Hepatocyte (in vitro differentiated cells): Measurements from ENCODE around the gene ANAPC1. TPM values are rescaled to one million over a fixed set of nuclear protein-coding genes. Genes with fewer than 3 reads are reported as not detected.
"Not testable (repeated sequence)": the region's sequence is repeated elsewhere in the genome, so short reads cannot be mapped to it uniquely, and the experiment has no call there.

Experiments
- DNase-seq: peaks from one replicate; pipeline ENCODE4 v3.0.0-alpha.2; 2016; ENCODE audit warnings: low spot score
- H2AFZ ChIP-seq: fragments of 200-600 bp; sonication (generic); 2 replicates; pipeline ENCODE4 v1.6.0; 2016; ENCODE audit warnings: antibody characterized with exemption, mild to moderate bottlenecking
- H3K27ac ChIP-seq: fragments of 200-600 bp; sonication (generic); 2 replicates; pipeline ENCODE4 v1.5.1; 2016; ENCODE audit warnings: mild to moderate bottlenecking
- H3K27me3 ChIP-seq: fragments of 200-600 bp; sonication (generic); 2 replicates; pipeline ENCODE4 v1.6.1; 2016
- H3K36me3 ChIP-seq: fragments of 200-600 bp; sonication (generic); replicated peaks from 2 replicates; pipeline ENCODE4 v1.5.1; 2016; ENCODE audit warnings: low read depth; ENCODE audit not compliant: insufficient read depth
- H3K4me1 ChIP-seq: fragments of 200-600 bp; sonication (generic); 2 replicates; pipeline ENCODE4 v1.5.1; 2016; ENCODE audit warnings: mild to moderate bottlenecking, moderate library complexity; ENCODE audit not compliant: insufficient read depth
- H3K4me2 ChIP-seq: fragments of 200-600 bp; sonication (generic); 2 replicates; pipeline ENCODE4 v1.6.0; 2016
- H3K4me3 ChIP-seq: fragments of 200-600 bp; sonication (generic); 2 replicates; pipeline ENCODE4 v1.5.1; 2016; ENCODE audit warnings: mild to moderate bottlenecking
- H3K79me2 ChIP-seq: fragments of 200-600 bp; sonication (generic); 2 replicates; pipeline ENCODE4 v1.6.0; 2017; ENCODE audit warnings: mild to moderate bottlenecking
- H3K9me2 ChIP-seq: fragments of 200-600 bp; sonication (generic); replicated peaks from 2 replicates; pipeline ENCODE4 v1.6.0; 2017; ENCODE audit warnings: mild to moderate bottlenecking; ENCODE audit not compliant: insufficient read depth
- H3K9me3 ChIP-seq: fragments of 200-600 bp; sonication (generic); 2 replicates; pipeline ENCODE4 v1.5.1; 2016; ENCODE audit warnings: low read depth, mild to moderate bottlenecking
- H4K20me1 ChIP-seq: fragments of 200-600 bp; sonication (generic); 2 replicates; pipeline ENCODE4 v1.6.0; 2016; ENCODE audit warnings: mild to moderate bottlenecking; ENCODE audit not compliant: insufficient read depth, poor library complexity, severe bottlenecking
- WGBS: methylation state at CpG from one replicate; pipeline ENCODE4 v1.1.6; 2016; ENCODE audit warnings: low lambda C conversion rate; ENCODE audit errors: missing lambda C conversion rate; 5-methylcytosine and 5-hydroxymethylcytosine counted together
- polyA plus RNA-seq: library from polyadenylated mRNA; unstranded; fragments of >200 nt; fragmentation: Nextera tagmentation; extraction: Ambion mirVana; gene quantifications from 2 replicates; pipeline ENCODE4 v1.2.1, GENCODE V29; 2016
- total RNA-seq: library from RNA; depleted of rRNA; stranded (reverse); fragments of >200 nt; gene quantifications from 2 replicates; pipeline ENCODE4 v1.2.3, GENCODE V29; 2014

The ANAPC1 gene
- total and polyA plus RNA-seq, 2 experiments from 2014 or later: 7.7 to 29.9 TPM

DNA sequence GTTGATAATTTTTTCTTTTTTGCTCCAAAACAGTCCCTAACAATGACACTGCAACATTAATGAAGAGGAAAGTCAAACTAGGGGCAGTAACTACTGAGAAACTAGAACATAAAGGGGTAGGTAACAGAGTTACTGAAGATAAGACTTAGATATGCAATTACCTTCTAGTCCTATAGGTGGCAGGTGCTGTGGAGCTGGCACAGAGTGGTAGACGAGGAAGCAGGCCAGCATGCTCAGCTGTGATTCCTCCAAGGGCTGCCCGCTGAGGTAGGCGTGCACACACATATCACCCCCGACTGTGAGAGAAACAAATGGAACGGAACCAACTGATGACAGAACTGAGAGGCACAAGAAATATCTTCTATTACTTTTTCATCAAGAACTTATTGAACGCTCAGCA lies 111.8 kb downstream of the ANAPC1 start:
- not testable (repeated sequence) for H4K20me1 ChIP-seq, H3K4me2 ChIP-seq, H3K79me2 ChIP-seq, H3K27ac ChIP-seq, H3K4me1 ChIP-seq, H2AFZ ChIP-seq, DNase-seq, H3K4me3 ChIP-seq, H3K9me2 ChIP-seq, H3K36me3 ChIP-seq, H3K9me3 ChIP-seq, H3K27me3 ChIP-seq
- 50% methylated on average over 1 of the region's 6 CpGs for WGBS

DNA sequence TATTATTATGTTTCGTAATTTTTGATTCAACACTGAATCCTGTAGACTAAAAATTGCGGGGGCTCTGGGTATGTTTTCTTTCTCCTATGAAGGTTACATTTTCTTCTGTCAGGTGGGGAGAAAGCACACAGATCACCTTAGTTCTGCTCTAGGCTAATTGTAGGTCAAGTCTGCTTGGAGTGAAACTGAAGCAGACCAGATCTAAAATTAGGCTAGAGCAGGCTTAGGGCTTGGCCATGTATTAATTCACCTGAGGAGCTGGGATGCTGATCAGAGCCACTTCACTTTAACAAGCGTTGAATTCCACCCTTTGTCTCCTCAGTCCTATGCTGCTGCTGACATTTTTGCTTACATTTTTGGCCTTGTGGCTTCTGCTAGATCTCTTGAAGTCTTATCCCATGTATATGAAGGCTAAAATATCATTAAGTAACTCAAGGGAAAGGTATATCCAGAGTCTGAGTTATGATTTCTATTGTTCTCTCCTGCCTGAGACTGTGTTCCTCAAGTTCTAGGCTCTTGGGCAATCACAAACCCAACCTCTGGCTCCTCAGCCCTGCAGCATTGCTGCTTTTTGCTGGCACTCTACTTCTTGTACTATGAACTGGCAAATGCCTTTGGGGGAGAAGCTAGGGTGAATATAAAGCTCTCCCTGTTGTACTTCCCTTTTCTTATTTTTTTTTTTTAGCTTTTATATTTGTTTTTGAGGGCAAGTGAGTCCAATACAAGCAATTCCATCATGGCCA lies 112.9 kb downstream of the ANAPC1 start:
- not testable (repeated sequence) for H3K9me3 ChIP-seq, H3K27me3 ChIP-seq, H3K4me1 ChIP-seq, H3K79me2 ChIP-seq, DNase-seq, H3K4me3 ChIP-seq, H3K9me2 ChIP-seq, H3K4me2 ChIP-seq, H3K27ac ChIP-seq, H3K36me3 ChIP-seq, H4K20me1 ChIP-seq, H2AFZ ChIP-seq
- 62% methylated on average over 2 of the region's 3 CpGs for WGBS

DNA sequence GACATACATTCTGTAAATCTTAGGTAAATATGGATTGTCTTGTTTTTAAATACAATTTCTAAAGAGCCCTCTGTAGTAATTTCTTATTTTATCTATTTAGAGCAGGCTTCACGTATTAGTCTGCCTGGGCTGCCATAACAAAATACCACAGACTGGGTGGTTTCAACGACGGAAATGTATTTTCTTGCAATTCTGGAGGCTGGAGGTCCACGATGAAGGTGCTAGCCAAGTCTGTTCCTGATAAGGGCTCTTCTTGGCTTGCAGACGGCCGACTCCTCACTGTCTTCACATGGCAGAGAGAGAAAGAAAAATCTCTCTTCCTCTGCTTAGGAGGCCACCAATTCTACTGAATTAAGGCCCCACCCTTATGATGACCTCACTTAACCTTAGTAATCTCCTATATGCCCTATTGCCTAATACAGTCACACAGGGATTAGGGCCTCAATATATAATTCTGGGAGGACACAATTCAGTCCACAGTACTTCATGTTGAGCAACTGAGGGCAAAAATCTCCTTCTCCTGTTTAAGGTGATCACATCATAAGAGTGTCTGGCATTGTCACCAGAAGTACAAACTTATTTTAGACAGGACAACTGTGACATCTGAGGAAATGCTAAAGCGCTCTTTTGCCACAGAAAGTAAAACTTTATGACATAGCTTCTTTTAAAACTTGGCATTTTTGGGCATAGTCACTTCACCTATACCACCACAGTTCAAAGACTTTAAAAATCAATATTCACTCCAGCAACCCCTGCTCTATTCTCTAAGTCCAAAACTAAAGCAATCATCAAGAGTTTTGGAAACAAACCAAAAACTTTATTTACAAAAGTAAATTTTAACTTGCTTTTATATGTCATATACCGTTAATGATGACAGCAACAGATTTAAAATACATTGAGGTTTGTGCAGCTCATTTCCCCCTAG lies 115.5 kb downstream of the ANAPC1 start:
- DNase-seq, H3K79me2 ChIP-seq, H4K20me1 ChIP-seq, H3K9me2 ChIP-seq, H3K4me1 ChIP-seq, H3K4me3 ChIP-seq, H3K9me3 ChIP-seq, H3K36me3 ChIP-seq, H3K27me3 ChIP-seq, H3K4me2 ChIP-seq, H2AFZ ChIP-seq, H3K27ac ChIP-seq: not testable (repeated sequence)
- WGBS: 93% methylated on average over 8 of the region's 8 CpGs

DNA sequence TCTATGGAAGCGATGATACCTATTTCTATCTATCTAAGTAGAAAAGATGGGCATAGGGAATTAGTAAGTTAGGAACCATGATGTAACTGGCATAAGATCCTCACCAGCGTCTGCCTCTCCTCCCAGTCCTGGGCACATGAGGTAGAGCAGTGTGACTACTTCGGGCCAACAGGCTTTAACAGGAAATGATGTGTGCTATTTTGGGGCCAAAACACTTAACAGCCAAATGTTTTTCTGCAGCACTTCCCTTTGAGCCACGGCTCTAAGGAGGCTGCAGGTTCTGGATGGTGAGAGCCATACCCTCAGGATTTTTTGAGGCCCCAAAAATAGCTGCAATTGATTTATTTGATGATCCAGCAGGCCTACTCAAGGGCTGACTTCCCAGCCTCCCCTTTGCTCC lies 116.9 kb downstream of the ANAPC1 start:
- not testable (repeated sequence) for H4K20me1 ChIP-seq, H2AFZ ChIP-seq, H3K9me2 ChIP-seq, H3K27me3 ChIP-seq, H3K36me3 ChIP-seq, H3K9me3 ChIP-seq, DNase-seq, H3K4me1 ChIP-seq, H3K27ac ChIP-seq, H3K79me2 ChIP-seq, H3K4me2 ChIP-seq, H3K4me3 ChIP-seq
- WGBS: 96% methylated on average over 4 of the region's 4 CpGs

DNA sequence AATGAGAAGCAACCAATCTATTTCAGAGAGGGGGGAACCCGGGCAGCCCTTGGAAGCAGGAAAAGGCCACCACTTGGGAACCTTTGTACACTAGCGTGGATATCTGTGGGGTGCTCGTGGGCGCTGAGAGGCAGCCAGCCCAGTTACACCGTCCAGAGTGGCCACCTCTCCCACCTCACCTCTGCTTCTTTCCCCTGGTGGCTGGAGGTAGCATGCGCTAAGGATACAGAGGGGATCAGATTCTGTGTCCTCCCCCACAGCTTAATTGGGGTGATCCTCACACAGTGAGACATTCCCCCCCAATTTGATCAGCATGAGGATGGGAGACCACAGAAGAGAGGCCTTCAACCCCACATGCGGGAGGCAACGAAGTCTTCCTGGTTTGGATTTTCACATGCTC lies 117.7 kb downstream of the ANAPC1 start:
- not testable (repeated sequence) for H3K9me2 ChIP-seq, DNase-seq, H3K27ac ChIP-seq, H3K27me3 ChIP-seq, H3K4me1 ChIP-seq, H3K4me3 ChIP-seq, H3K9me3 ChIP-seq, H4K20me1 ChIP-seq, H3K4me2 ChIP-seq, H3K36me3 ChIP-seq, H2AFZ ChIP-seq, H3K79me2 ChIP-seq
- 100% methylated on average over 2 of the region's 8 CpGs for WGBS

DNA sequence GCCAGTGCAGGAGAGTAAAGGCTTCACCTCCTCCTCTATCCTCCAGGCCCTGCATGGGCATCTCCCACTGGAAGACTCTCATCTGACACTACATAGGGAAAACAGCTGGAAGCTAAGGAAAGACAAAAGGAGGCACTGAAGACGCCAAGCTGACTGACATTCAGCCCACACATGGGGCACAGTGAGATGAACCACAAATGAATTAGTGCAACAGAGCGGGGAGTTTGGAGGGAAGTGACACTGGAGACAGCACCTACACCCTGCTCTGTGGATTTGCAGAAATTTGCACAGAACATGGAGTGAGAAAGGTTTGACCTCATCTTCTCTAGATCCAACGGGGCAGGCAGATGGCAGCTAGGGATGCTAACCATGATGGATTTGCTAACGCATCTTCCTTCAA lies 119.8 kb downstream of the ANAPC1 start:
- H3K9me3 ChIP-seq, H2AFZ ChIP-seq, H4K20me1 ChIP-seq, H3K27me3 ChIP-seq, DNase-seq, H3K9me2 ChIP-seq, H3K36me3 ChIP-seq, H3K27ac ChIP-seq, H3K4me2 ChIP-seq, H3K4me1 ChIP-seq, H3K4me3 ChIP-seq, H3K79me2 ChIP-seq: not testable (repeated sequence)
- WGBS: 96% methylated on average over 4 of the region's 4 CpGs

DNA sequence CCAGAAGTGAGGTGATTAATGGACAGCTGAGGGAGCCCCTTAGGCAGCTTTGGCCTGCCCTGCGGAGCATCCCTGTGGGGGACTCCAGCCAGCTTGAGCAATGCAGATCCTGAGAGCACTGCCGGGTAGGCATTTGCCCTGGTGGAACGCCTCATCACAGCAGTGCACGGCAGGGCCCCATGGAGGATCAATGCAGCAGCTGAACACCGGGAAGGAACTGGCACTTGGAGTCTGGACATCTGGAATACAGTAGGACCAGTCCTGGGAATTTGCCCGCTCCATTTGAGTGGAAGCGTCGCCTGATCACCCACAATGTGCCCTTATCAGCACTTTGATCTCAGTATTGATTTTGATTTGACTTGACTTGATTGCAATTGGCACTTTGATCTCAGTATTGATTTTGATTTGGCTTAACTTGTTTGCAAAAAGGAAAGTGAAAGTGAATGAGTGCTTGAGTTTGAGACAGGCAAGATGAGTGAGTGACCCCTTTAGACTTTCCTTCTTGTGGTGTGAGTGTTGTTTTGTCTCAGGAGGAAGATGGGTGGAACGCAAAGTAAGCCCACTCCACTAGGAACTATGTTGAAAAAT lies 123.2 kb downstream of the ANAPC1 start:
- DNase-seq, H3K79me2 ChIP-seq, H3K4me3 ChIP-seq, H3K4me1 ChIP-seq, H3K36me3 ChIP-seq, H3K9me3 ChIP-seq, H3K9me2 ChIP-seq, H2AFZ ChIP-seq, H3K4me2 ChIP-seq, H4K20me1 ChIP-seq, H3K27me3 ChIP-seq, H3K27ac ChIP-seq: not testable (repeated sequence)
- 92% methylated on average over 9 of the region's 9 CpGs for WGBS

DNA sequence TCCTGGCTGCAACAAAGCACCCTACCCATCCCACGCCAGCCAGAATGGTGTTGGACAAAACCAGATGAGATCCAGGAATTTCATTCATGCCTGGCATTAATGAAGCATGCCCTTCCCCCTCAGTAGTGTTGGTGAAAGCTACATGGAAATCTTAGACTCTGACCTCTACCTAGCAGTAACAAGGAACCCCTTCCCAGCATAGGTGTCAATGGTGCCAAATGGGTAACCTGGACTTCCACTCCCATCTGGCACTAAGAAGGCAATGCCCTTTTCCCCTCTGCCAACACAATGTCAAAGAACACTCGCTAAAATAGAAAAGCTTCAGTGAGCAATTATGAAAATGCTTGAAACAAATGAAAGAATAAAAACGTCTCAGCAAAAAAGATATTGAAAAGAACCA lies 131.5 kb downstream of the ANAPC1 start:
- not testable (repeated sequence) for H3K9me3 ChIP-seq, H3K27ac ChIP-seq, H3K79me2 ChIP-seq, DNase-seq, H3K27me3 ChIP-seq, H3K4me1 ChIP-seq, H3K4me3 ChIP-seq, H3K36me3 ChIP-seq, H4K20me1 ChIP-seq, H2AFZ ChIP-seq, H3K9me2 ChIP-seq, H3K4me2 ChIP-seq
- WGBS: 100% methylated on average over 1 of the region's 3 CpGs
